HepG2 (cell line): ENCODE data around the gene PRDX2. TPM values are rescaled to one million over a fixed set of nuclear protein-coding genes. Genes with fewer than 3 reads are reported as not detected.

Source experiments
- DNMT3B ChIP-seq: conservative IDR thresholded peaks from 2 replicates; pipeline ENCODE4 v1.6.1; 2016; ENCODE audit warnings: missing biosample characterization, control low read depth
- FOXJ3 ChIP-seq: sonication (generic); formaldehyde crosslinking; IDR thresholded peaks from 2 replicates; pipeline ENCODE4 v1.4.0; 2020; ENCODE audit warnings: missing genetic modification reagents, mild to moderate bottlenecking, borderline replicate concordance
- HDAC1 ChIP-seq: sonication (generic); formaldehyde crosslinking; IDR thresholded peaks from 2 replicates; pipeline ENCODE4 v1.5.1; 2020; ENCODE audit warnings: mild to moderate bottlenecking, missing genetic modification reagents
- MAFG ChIP-seq: sonication (generic); formaldehyde crosslinking; IDR thresholded peaks from 2 replicates; pipeline ENCODE4 v1.5.1; 2020; ENCODE audit warnings: mild to moderate bottlenecking, missing genetic modification reagents
- MED8 ChIP-seq: sonication (generic); formaldehyde crosslinking; IDR thresholded peaks from 2 replicates; pipeline ENCODE4 v1.8.1; 2023; ENCODE audit warnings: mild to moderate bottlenecking, missing genetic modification reagents; ENCODE audit not compliant: insufficient replicate concordance
- NR2F1 ChIP-seq, 2 experiments: fragments of 450-650 bp in 1 of 2; formaldehyde crosslinking in 1 of 2; IDR thresholded peaks; 2 replicates each; pipeline versions ENCODE4 v1.5.0 to v1.6.1; 2016 to 2020; ENCODE audit warnings: mild to moderate bottlenecking in 1 of 2, missing compliant biosample characterization in 1 of 2, missing genetic modification reagents in 1 of 2, moderate library complexity in 1 of 2
- STAT5B ChIP-seq: sonication (generic); formaldehyde crosslinking; IDR thresholded peaks from 2 replicates; pipeline ENCODE4 v1.4.0; 2020; ENCODE audit warnings: missing genetic modification reagents
- SYNCRIP ChIP-seq: fragments of 200-400 bp; formaldehyde crosslinking; IDR thresholded peaks from 2 replicates; pipeline ENCODE4 v1.6.1; 2018; ENCODE audit warnings: mild to moderate bottlenecking, low read depth, low read length; ENCODE audit not compliant: insufficient read depth
- ZBTB40 ChIP-seq, 2 experiments: fragments of 450-650 bp in 1 of 2; sonication (generic) in 1 of 2; formaldehyde crosslinking in 1 of 2; IDR thresholded peaks; 2 replicates each; pipeline versions ENCODE4 v1.6.1 to v1.8.0; 2016 to 2022; ENCODE audit warnings: antibody characterized with exemption in 1 of 2, mild to moderate bottlenecking in 1 of 2, missing genetic modification reagents in 1 of 2
- ZNF18 ChIP-seq: sonication (generic); formaldehyde crosslinking; IDR thresholded peaks from 2 replicates; pipeline ENCODE4 v1.8.0; 2022; ENCODE audit warnings: mild to moderate bottlenecking, missing genetic modification reagents; ENCODE audit not compliant: insufficient replicate concordance
- ZNF180 ChIP-seq: sonication (generic); formaldehyde crosslinking; IDR thresholded peaks from 2 replicates; pipeline ENCODE4 v1.4.0; 2020; ENCODE audit warnings: low read depth, missing genetic modification reagents, borderline replicate concordance
- ZNF234 ChIP-seq: sonication (generic); formaldehyde crosslinking; conservative IDR thresholded peaks from 2 replicates; pipeline ENCODE4 v1.5.1; 2020; ENCODE audit warnings: mild to moderate bottlenecking, missing genetic modification reagents
- ZNF350 ChIP-seq: sonication (generic); formaldehyde crosslinking; IDR thresholded peaks from 2 replicates; pipeline ENCODE4 v1.4.0; 2020; ENCODE audit warnings: mild to moderate bottlenecking, low read depth, missing genetic modification reagents, borderline replicate concordance
- ZNF501 ChIP-seq: sonication (generic); formaldehyde crosslinking; IDR thresholded peaks from 2 replicates; pipeline ENCODE4 v1.5.1; 2020; ENCODE audit warnings: mild to moderate bottlenecking, moderate library complexity, missing genetic modification reagents
- ZNF619 ChIP-seq: sonication (generic); formaldehyde crosslinking; IDR thresholded peaks from 2 replicates; pipeline ENCODE4 v1.4.0; 2020; ENCODE audit warnings: mild to moderate bottlenecking, missing genetic modification reagents
- ZNF670 ChIP-seq: sonication (generic); formaldehyde crosslinking; IDR thresholded peaks from 2 replicates; pipeline ENCODE4 v1.8.0; 2022; ENCODE audit warnings: mild to moderate bottlenecking, missing genetic modification reagents, borderline replicate concordance
- ZNF766 ChIP-seq: sonication (generic); formaldehyde crosslinking; IDR thresholded peaks from 2 replicates; pipeline ENCODE4 v1.5.0; 2020; ENCODE audit warnings: missing genetic modification reagents, borderline replicate concordance
- ZNF816 ChIP-seq: sonication (generic); formaldehyde crosslinking; IDR thresholded peaks from 2 replicates; pipeline ENCODE4 v1.8.0; 2022; ENCODE audit warnings: missing genetic modification reagents, mild to moderate bottlenecking, borderline replicate concordance
- polyA plus RNA-seq, 8 experiments: library from polyadenylated mRNA; depleted of rRNA in 3 of 8; stranded (reverse) in 7 of 8; unstranded in 1 of 8; fragments of >200 nt; fragmentation: Illumina TruSeq in 4 of 8; extraction: Trizol in 4 of 8; gene quantifications; 2 replicates each; pipeline versions ENCODE4 v1.2.1 to v1.2.3, GENCODE V29; 2011 to 2016; ENCODE audit warnings: low read depth in 4 of 8, missing spikeins in 1 of 8, mixed read lengths in 1 of 8; ENCODE audit not compliant: insufficient read depth in 1 of 8
- total RNA-seq, 5 experiments: library from RNA; depleted of rRNA; stranded (reverse); fragments of >200 nt; fragmentation: Illumina TruSeq; extraction: Trizol; gene quantifications; 2 replicates each; pipeline ENCODE4 v1.2.3, GENCODE V29; 2016; ENCODE audit warnings: low read depth in 1 of 5

Gene PRDX2
- total and polyA plus RNA-seq, 2 of the 13 experiments (the other 11 are each of a cell fraction or from before 2014, with no cell fraction given), result 218 to 381 TPM

- TF ChIP-seq ZBTB40 (IDR thresholded peaks at IDR 0.05) (no peak), ZBTB40 (CRISPR knock-in tag; IDR thresholded peaks at IDR 0.05) (no peak), NR2F1 (CRISPR knock-in tag; IDR thresholded peaks at IDR 0.05) (no peak), ZNF766 (CRISPR knock-in tag) (no peak), MED8 (CRISPR knock-in tag) (no peak), ZNF619 (CRISPR knock-in tag) (no peak), ZNF18 (CRISPR knock-in tag) (no peak), ZNF234 (CRISPR knock-in tag) (no peak), SYNCRIP (no peak), STAT5B (CRISPR knock-in tag) (no peak), ZNF350 (CRISPR knock-in tag) (no peak; the same call in 1 of the 2 replicates), FOXJ3 (CRISPR knock-in tag) (no peak), ZNF816 (CRISPR knock-in tag) (no peak), MAFG (CRISPR knock-in tag) (no peak), DNMT3B (CRISPR knock-in tag) (no peak), ZNF501 (peak; percentile 50; the same call in 1 of the 2 replicates), ZNF670 (CRISPR knock-in tag) (no peak), HDAC1 (CRISPR knock-in tag) (no peak), ZNF180 (no peak)
Observed at GRCh38 chr19:12777217-12778016, 24.2 kb downstream of the PRDX2 start (continued).
